Keratinocyte (primary cell): ENCODE results near the gene TRIP12. TPM values are rescaled to one million over a fixed set of nuclear protein-coding genes. Genes with fewer than 3 reads are reported as not detected.

Experiments
- DNase-seq: peaks from one replicate; pipeline ENCODE4 v3.0.0-alpha.2; 2011; ENCODE audit warnings: low read depth, missing footprints, low spot score
- FAIRE-seq: peaks from 2 replicates; lab custom pipeline; 2011; peaks lifted over from hg19 to GRCh38; lab: Jason Lieb, UNC
- H2AFZ ChIP-seq: 2 replicates; pipeline ENCODE4 v1.6.0; 2012; ENCODE audit warnings: low read length, control low read depth, inconsistent platforms; ENCODE audit not compliant: control insufficient read depth
- H3K27ac ChIP-seq: 2 replicates; pipeline ENCODE4 v1.5.1; 2011; ENCODE audit warnings: low read length; ENCODE audit not compliant: control insufficient read depth, insufficient read depth
- H3K27me3 ChIP-seq: 3 replicates; pipeline ENCODE4 v1.6.0; 2011; ENCODE audit warnings: low read length; ENCODE audit not compliant: control insufficient read depth, insufficient read depth; ENCODE audit errors: extremely low read depth
- H3K36me3 ChIP-seq, 2 experiments: 2 replicates in 1 of 2; 3 replicates in 1 of 2; pipeline ENCODE4 v1.5.1; 2011; ENCODE audit warnings: low read length in 2 of 2, mild to moderate bottlenecking in 1 of 2; ENCODE audit not compliant: control insufficient read depth in 2 of 2, insufficient read depth in 2 of 2; ENCODE audit errors: extremely low read depth in 1 of 2
- H3K4me1 ChIP-seq: 3 replicates; pipeline ENCODE4 v1.5.1; 2011; ENCODE audit warnings: low read length; ENCODE audit not compliant: control insufficient read depth, insufficient read depth; ENCODE audit errors: extremely low read depth
- H3K4me2 ChIP-seq: 3 replicates; pipeline ENCODE4 v1.6.0; 2011; ENCODE audit warnings: low read depth, low read length; ENCODE audit not compliant: control insufficient read depth, insufficient read depth; ENCODE audit errors: extremely low read depth
- H3K4me3 ChIP-seq, 3 experiments: fragments of 200-600 bp in 1 of 3; sonication (generic) in 1 of 3; 2 replicates in 2 of 3; 3 replicates in 1 of 3; pipeline ENCODE4 v1.5.1; 2011 to 2016; ENCODE audit warnings: low read length in 3 of 3, mild to moderate bottlenecking in 3 of 3, control low read depth in 2 of 3, inconsistent platforms in 1 of 3, low read depth in 1 of 3, mixed read lengths in 1 of 3, mixed run types in 1 of 3, moderate library complexity in 1 of 3; ENCODE audit not compliant: control insufficient read depth in 2 of 3, insufficient read depth in 2 of 3; ENCODE audit errors: extremely low read depth in 1 of 3
- H3K79me2 ChIP-seq: 2 replicates; pipeline ENCODE4 v1.6.0; 2012; ENCODE audit warnings: low read length; ENCODE audit not compliant: control insufficient read depth, insufficient read depth
- H3K9ac ChIP-seq: 3 replicates; pipeline ENCODE4 v1.6.0; 2011; ENCODE audit warnings: low read length; ENCODE audit not compliant: control insufficient read depth, insufficient read depth; ENCODE audit errors: extremely low read depth
- H3K9me1 ChIP-seq: 3 replicates; pipeline ENCODE4 v1.6.0; 2011; ENCODE audit warnings: low read length; ENCODE audit not compliant: control insufficient read depth, insufficient read depth; ENCODE audit errors: extremely low read depth
- H3K9me3 ChIP-seq: 2 replicates; pipeline ENCODE4 v1.5.1; 2012; ENCODE audit warnings: low read depth, low read length; ENCODE audit not compliant: control insufficient read depth
- H4K20me1 ChIP-seq: 3 replicates; pipeline ENCODE4 v1.6.0; 2011; ENCODE audit warnings: low read length; ENCODE audit not compliant: control insufficient read depth, insufficient read depth; ENCODE audit errors: extremely low read depth
- EZH2 ChIP-seq: IDR thresholded peaks from one replicate; pipeline ENCODE4 v1.6.1; 2012; ENCODE audit warnings: inconsistent platforms, mild to moderate bottlenecking, low read length, moderate library complexity
- dilution Hi-C: fragments of 300-500 bp; cut with MboI; formaldehyde crosslinking; loops from one replicate; pipeline ENCODE4 v1.7.0; 2020; ENCODE audit warnings: low sequenced_read_pairs; ENCODE audit not compliant: extremely low pct_ligation_motif_present
- polyA plus RNA-seq, 5 experiments: library from polyadenylated mRNA; depleted of rRNA in 3 of 5; stranded (reverse) in 3 of 5; stranded (forward) in 1 of 5; unstranded in 1 of 5; fragments of >200 nt; gene quantifications; 1 replicate in 1 of 5; 2 replicates in 3 of 5; 3 replicates in 1 of 5; pipeline versions ENCODE4 v1.2.1 to v1.2.3, GENCODE V29; 2011 to 2012; ENCODE audit warnings: missing spikeins in 2 of 5, low read depth in 1 of 5, low replicate concordance in 1 of 5
- TF ChIP-seq, protein P1 (sequence below), 3 experiments: IDR thresholded peaks in 1 of 3; conservative IDR thresholded peaks in 1 of 3; optimal IDR thresholded peaks in 1 of 3; 2 replicates in 2 of 3; 3 replicates in 1 of 3; pipeline versions ENCODE3 to v1.5.1; 2011; ENCODE audit warnings: low read length in 3 of 3, mild to moderate bottlenecking in 3 of 3, moderate library complexity in 2 of 3, control low read depth in 1 of 3, inconsistent platforms in 1 of 3; ENCODE audit not compliant: insufficient read depth in 2 of 3; ENCODE audit errors: extremely low read depth in 1 of 3

Gene TRIP12
- polyA plus RNA-seq, 1 donor (not counting 4 experiments of a cell fraction or from before 2014, with no cell fraction given): 123 TPM

DNA sequence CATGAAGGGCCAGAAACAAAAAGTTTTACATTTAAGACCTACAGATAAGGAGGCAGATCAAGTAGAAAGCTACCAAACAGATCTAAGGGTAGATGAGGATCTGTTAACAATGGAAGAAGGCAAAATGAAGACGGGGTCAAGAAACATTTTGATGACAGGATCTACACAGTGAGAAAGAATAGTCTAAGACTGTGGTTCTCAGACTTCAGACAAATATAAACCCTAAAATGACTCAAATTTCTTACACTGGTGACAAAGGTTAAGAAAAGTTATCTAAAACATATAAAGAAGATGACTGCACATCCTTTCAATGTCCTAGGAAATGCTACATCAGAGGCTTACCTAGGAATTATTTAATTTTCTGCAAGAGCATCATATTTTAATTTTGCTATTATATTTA lies 34.4 kb downstream of the TRIP12 start:
- dilution Hi-C loops: no loop called here
- no peak overlapping the region for H3K27ac ChIP-seq

DNA sequence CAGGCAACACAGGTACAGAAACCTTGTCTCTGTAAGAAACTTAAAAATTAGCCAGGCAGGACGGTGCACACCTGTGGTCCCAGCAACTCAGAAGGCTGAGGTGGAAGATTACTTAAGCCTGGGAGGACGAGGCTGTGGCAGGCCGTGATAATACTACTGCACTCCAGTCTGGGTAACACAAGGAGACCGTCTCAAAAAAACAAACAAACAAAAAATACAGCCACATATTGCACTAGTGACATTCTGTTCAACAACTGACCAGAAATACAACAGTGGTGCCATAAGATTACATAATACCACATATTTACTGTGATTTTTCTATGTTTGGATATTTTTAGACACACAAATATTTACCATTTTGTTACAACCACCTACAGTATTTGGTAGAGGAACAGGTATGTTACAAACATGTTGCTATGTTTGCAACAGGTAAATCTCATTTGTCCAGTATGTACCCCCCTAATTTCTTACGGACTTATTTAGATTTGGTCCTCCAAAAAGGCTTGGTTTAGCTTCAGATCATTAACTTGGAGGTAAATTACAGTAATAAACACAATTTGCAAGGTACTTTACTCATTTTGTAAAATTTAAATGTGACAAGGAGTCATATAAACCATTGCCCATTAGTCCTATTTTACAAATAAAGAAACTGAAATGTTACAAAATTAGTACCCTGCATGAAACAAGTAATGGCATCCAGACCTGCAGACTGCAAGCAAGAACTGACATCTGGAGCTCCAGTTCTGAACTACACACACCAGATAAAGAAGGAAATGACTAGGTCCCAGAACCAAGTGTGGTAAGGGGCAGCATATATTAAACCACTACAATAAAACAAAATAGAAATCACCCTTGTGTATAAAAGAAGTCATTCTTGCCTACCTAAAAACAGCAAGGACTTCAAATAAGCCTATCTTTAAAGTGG lies 36.8 kb downstream of the TRIP12 start:
- Histone ChIP-seq H3K27ac (no peak overlapping the region), H3K4me1 (peaks cover 10% of the 10 kb centered on the region), H3K27me3 (no peaks in the 10 kb centered on the region), H3K36me3 (peaks cover 1 to 4% of the 10 kb centered on the region in 2 experiments), H4K20me1 (peaks cover 12% of the 10 kb centered on the region), H3K4me2 (no peak overlapping the region), H2AFZ (no peak overlapping the region), H3K9ac (no peak overlapping the region), H3K9me3 (no peaks in the 10 kb centered on the region), H3K9me1 (no peaks in the 10 kb centered on the region), H3K79me2 (peaks cover 90% of the 10 kb centered on the region), H3K4me3 (no peak overlapping the region)
- TF ChIP-seq EZH2: no peak
- TF ChIP-seq, protein P1, sequence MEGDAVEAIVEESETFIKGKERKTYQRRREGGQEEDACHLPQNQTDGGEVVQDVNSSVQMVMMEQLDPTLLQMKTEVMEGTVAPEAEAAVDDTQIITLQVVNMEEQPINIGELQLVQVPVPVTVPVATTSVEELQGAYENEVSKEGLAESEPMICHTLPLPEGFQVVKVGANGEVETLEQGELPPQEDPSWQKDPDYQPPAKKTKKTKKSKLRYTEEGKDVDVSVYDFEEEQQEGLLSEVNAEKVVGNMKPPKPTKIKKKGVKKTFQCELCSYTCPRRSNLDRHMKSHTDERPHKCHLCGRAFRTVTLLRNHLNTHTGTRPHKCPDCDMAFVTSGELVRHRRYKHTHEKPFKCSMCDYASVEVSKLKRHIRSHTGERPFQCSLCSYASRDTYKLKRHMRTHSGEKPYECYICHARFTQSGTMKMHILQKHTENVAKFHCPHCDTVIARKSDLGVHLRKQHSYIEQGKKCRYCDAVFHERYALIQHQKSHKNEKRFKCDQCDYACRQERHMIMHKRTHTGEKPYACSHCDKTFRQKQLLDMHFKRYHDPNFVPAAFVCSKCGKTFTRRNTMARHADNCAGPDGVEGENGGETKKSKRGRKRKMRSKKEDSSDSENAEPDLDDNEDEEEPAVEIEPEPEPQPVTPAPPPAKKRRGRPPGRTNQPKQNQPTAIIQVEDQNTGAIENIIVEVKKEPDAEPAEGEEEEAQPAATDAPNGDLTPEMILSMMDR (optimal IDR thresholded peaks at IDR 0.05 in 1 of 3, IDR thresholded peaks at IDR 0.05 in 1 of 3, conservative IDR thresholded peaks at IDR 0.05 in 1 of 3; ENCODE audit: extremely low read depth in 1 of 3, insufficient read depth in 2 of 3, low read length in 3 of 3): no peak
- no peak for DNase-seq
- no peak for FAIRE-seq
- dilution Hi-C loops: no loop called here

More for the DNA sequence above, 34.4 kb downstream of the TRIP12 start:
- Histone ChIP-seq H3K79me2 (peaks cover 92% of the 10 kb centered on the region), H3K9me1 (no peaks in the 10 kb centered on the region), H3K9me3 (no peaks in the 10 kb centered on the region), H3K4me3 (no peak overlapping the region), H4K20me1 (peaks cover 12% of the 10 kb centered on the region), H3K4me1 (peaks cover 10% of the 10 kb centered on the region), H2AFZ (no peak overlapping the region), H3K27me3 (no peaks in the 10 kb centered on the region), H3K36me3 (no peaks in the 10 kb centered on the region), H3K9ac (no peak overlapping the region), H3K4me2 (no peak overlapping the region)
- no peak for FAIRE-seq
- TF ChIP-seq EZH2: no peak
- TF ChIP-seq, protein P1 (optimal IDR thresholded peaks at IDR 0.05 in 1 of 3, IDR thresholded peaks at IDR 0.05 in 1 of 3, conservative IDR thresholded peaks at IDR 0.05 in 1 of 3; ENCODE audit: extremely low read depth in 1 of 3, insufficient read depth in 2 of 3, low read length in 3 of 3): no peak
- DNase-seq: no peak
